ENCODE measurements around the gene SLC2A5. TPM values are rescaled to one million over a fixed set of nuclear protein-coding genes. Genes with fewer than 3 reads are reported as not detected.

The SLC2A5 gene
- total and polyA plus RNA-seq, 2 of the 4 experiments (the other 2 are of a cell fraction): 0.03 to 0.18 TPM

DNA sequence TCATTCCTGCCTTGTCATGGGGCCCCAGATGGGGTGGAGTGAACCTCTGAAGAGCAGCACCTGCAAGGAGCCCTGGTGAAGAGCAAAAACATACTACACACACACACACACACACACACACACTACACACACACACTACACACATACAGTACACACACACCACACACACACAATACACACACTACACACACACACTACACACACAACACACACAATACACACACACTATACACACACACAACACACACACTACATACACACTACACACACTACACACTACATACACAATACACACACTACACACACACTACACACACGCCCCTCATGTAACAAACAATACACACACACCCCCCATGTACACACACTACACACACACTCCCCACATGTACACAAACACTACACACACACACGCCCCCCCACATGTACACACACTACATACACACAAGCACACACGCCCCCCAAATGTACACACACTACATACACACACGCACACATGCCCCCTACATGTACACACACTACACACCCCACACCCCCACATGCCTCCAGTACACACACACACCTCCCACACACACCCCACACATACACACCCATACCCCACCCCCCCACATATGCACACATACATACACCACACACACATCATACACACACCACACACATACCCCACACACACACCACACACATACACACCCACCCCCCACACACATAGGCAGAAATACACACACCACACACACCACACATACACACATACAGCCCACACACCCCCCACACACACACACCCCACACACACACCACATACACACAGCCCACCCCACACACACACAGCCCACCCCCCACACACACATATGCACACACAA lies 9.3 kb downstream of the SLC2A5 start:
- intact Hi-C loops (cut with micrococcal nuclease): no loop called here
- Histone ChIP-seq H4K5ac (ENCODE audit: low read depth, low read length) (no peak overlapping the region), H3K4me3 (ENCODE audit: insufficient read depth, low read depth, low read length) (no peak overlapping the region), H3K4me2 (ENCODE audit: low read depth, low read length) (no peak overlapping the region), H3K27ac (ENCODE audit: insufficient read depth, low read length) (no peak overlapping the region), H2BK5ac (ENCODE audit: low read depth, low read length, poor library complexity, severe bottlenecking) (peak overlapping the region; percentile 86), H4K20me1 (ENCODE audit: insufficient read depth, low read length) (no peaks in the 10 kb centered on the region), H2BK15ac (ENCODE audit: low read depth, low read length) (peak overlapping the region; percentile 80; the same call in 2 of the 3 replicates), H3K14ac (replicated peaks; ENCODE audit: low read depth, low read length) (no peak overlapping the region), H4K8ac (ENCODE audit: low read depth in 2 of 2, low read length in 2 of 2) (no peak overlapping the region), H2AK9ac (replicated peaks; ENCODE audit: low read depth, low read length, poor library complexity) (no peak overlapping the region), H3K9me1 (ENCODE audit: insufficient read depth, low read length) (peaks cover 6% of the 10 kb centered on the region; the same call in 1 of the 2 replicates), H3K18ac (ENCODE audit: low read depth, low read length) (no peak overlapping the region), H3K27me3 (ENCODE audit: control insufficient read depth, insufficient read depth, low read length) (no peaks in the 10 kb centered on the region), H3K9ac (ENCODE audit: low read depth, low read length) (no peak overlapping the region), H2BK20ac (ENCODE audit: low read depth, low read length) (no peak overlapping the region), H4K91ac (ENCODE audit: insufficient read depth, low read depth, low read length) (no peak overlapping the region), H2AK5ac (ENCODE audit: low read depth, low read length) (peak overlapping the region; percentile 85), H3K36me3 (ENCODE audit: control insufficient read depth, insufficient read depth, low read length) (no peaks in the 10 kb centered on the region), H3K56ac (ENCODE audit: extremely low read depth, insufficient read depth, low read length) (no peak overlapping the region), H3K79me1 (ENCODE audit: low read depth in 1 of 2, low read length in 2 of 2) (no peaks in the 10 kb centered on the region), H3K23ac (ENCODE audit: low read depth, low read length) (no peak overlapping the region), H3K4ac (ENCODE audit: low read depth, low read length) (no peak overlapping the region; the same call in 1 of the 2 replicates), H2AFZ (replicated peaks; ENCODE audit: low read length, poor library complexity) (peak overlapping the region; percentile 32), H2BK120ac (ENCODE audit: low read depth, low read length) (no peak overlapping the region), H3K4me1 (ENCODE audit: control insufficient read depth, insufficient read depth, low read length) (peaks cover 7% of the 10 kb centered on the region), H3K9me3 (ENCODE audit: control insufficient read depth, insufficient read depth, low read length) (no peaks in the 10 kb centered on the region)
- ChIA-PET CTCF (no interaction called here), POLR2A (ENCODE audit: unreplicated experiment) (no interaction called here)
- WGBS, 2 experiments (ENCODE audit: extremely low coverage in 2 of 2, insufficient read length in 1 of 2): 57% methylated on average over 1 of the region's 4 CpGs; no CpG with 5 or more reads in 1 of the 2 experiments
- no peak for ATAC-seq (ENCODE audit: low read depth)
- TF ChIP-seq RCOR1 (IDR thresholded peaks at IDR 0.05; ENCODE audit: insufficient replicate concordance, low read length) (no peak), CHD1 (IDR thresholded peaks at IDR 0.05; ENCODE audit: low read depth, low read length) (no peak)
- dilution Hi-C loops (cut with HindIII; ENCODE audit: low sequenced_read_pairs, unreplicated experiment): no loop called here
- in situ Hi-C loops (cut with MboI; ENCODE audit: low sequenced_read_pairs): loop anchor here (10.0 kb wide), 1 partner anchor 65 kb away; the partner anchor contains the start of gene GPR157
- no TSS peak for BruUV-seq (replicated peaks)
- no peak for DNase-seq
